ENCODE measurements around the gene NDUFA5. TPM values are rescaled to one million over a fixed set of nuclear protein-coding genes. Genes with fewer than 3 reads are reported as not detected.
"Not testable (repeated sequence)": the region's sequence is repeated elsewhere in the genome, so short reads cannot be mapped to it uniquely, and the experiment has no call there.

NDUFA5 gene
- total RNA-seq, 4 donors from 2014 or later, result 22.5 to 56.6 (median 33.5) TPM

DNA sequence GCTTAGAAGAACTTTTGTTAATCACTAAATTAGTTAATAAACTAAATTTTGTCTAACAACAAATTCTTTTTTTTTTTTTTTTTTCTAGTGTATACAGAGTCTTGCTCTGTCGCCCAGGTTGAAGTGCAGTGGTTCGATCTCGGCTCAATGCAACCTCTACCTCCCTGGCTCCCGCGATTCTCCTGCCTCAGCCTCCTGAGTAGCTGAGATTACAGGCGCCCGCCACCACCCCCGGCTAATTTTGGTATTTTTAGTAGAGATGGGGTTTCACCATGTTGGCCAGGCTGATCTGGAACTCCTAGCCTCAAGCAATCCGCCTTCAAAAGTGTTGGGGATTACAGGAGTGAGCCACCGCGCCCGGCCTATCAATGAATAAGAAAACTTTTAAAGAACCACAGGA lies 22.1 kb downstream of the NDUFA5 start:
- TF ChIP-seq, protein P1, sequence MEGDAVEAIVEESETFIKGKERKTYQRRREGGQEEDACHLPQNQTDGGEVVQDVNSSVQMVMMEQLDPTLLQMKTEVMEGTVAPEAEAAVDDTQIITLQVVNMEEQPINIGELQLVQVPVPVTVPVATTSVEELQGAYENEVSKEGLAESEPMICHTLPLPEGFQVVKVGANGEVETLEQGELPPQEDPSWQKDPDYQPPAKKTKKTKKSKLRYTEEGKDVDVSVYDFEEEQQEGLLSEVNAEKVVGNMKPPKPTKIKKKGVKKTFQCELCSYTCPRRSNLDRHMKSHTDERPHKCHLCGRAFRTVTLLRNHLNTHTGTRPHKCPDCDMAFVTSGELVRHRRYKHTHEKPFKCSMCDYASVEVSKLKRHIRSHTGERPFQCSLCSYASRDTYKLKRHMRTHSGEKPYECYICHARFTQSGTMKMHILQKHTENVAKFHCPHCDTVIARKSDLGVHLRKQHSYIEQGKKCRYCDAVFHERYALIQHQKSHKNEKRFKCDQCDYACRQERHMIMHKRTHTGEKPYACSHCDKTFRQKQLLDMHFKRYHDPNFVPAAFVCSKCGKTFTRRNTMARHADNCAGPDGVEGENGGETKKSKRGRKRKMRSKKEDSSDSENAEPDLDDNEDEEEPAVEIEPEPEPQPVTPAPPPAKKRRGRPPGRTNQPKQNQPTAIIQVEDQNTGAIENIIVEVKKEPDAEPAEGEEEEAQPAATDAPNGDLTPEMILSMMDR (IDR thresholded peaks at IDR 0.05), result no peak
- TF ChIP-seq POLR2A (IDR thresholded peaks at IDR 0.05), result no peak
- H3K4me3 ChIP-seq, result peak overlapping the region in 3 of 4 donors; percentile 30 to 70 (median 69)

DNA sequence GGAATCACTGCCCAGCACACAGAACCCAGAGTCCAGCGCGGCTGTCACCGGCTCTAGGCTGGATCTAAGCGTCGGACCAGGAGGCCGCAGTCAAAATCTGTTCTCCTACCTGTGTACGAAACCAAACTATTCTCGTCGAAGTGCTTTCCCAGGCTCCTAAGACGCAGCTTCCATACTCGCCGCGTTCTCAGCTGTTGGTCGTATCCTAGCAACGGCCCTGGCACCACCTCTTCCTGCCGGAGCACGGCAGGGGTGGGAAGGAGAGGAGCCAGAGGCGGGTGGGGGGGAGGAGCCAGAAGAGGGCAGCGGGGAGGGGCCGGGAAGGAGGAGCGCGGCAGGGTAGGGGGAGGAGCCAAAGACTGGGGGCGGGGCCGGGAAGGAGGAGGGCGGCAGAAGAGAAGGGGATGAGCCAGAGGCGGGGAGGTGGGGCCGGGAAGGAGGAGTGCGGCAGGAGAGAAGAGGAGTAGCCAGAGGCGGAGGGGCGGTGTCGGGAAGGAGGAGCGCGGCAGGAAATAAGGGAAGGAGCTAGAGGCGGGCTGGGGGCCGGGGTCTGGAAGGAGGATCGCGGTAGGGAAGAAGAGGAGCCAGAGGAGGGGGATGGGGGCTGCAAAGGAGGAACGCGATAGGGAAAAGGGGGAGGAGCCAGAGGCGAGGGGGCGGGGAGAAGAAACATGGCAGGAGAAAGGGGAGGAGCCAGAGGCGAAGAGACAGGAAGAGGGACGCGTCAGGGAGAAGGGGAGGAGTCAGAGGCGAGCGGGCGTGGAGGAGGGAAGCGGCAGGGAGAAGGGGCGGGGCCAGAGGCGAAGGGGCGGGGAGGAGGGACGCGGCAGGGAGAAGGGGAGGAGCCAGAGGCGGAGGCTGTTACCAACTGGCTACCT lies 23.0 kb downstream of the NDUFA5 start, which contains the start of gene IQUB:
IQUB (minus strand) TSS at position 213 of the 878 bp plus-strand sequence. CDS start 22,255 bp downstream, outside the sequence.
- Histone ChIP-seq H3K4me1 (peaks cover 0 to 24% (median 2%) of the 10 kb centered on the region in 4 donors), H3K4me3 (peak within 1 kb of the TSS; percentile 50 to 70 (median 60)), H3K27ac (peak within 1 kb of the TSS; percentile 86 to 95 (median 88)), H3K9me3 (no peaks in the 10 kb centered on the region), H3K36me3 (no peaks in the 10 kb centered on the region), H3K27me3 (no peaks in the 10 kb centered on the region)
- peak; percentile 97 to 99 for DNase-seq (ENCODE audit: low spot score in 2 of 2)
- TF ChIP-seq, protein P1 (IDR thresholded peaks at IDR 0.05), result no peak
- TF ChIP-seq POLR2A (IDR thresholded peaks at IDR 0.05) (peak in 1 of 2 donors; percentile 60), EP300 (IDR thresholded peaks at IDR 0.05) (no peak)
- WGBS, 2 donors, result 1% methylated on average over 36 to 54 of the region's 54 CpGs

More for the DNA sequence above, 22.1 kb downstream of the NDUFA5 start:
- H3K27ac ChIP-seq, result peak overlapping the region in 3 of 4 donors; percentile 86 to 95 (median 88)
- no peaks in the 10 kb centered on the region for H3K36me3 ChIP-seq
- no peak for DNase-seq (ENCODE audit: low spot score in 2 of 2)
- H3K27me3 ChIP-seq, result no peaks in the 10 kb centered on the region
- 90 to 93% methylated on average over 12 of the region's 12 CpGs for WGBS, 2 donors
- peaks cover 0 to 24% (median 2%) of the 10 kb centered on the region in 4 donors for H3K4me1 ChIP-seq
- no peaks in the 10 kb centered on the region for H3K9me3 ChIP-seq

DNA sequence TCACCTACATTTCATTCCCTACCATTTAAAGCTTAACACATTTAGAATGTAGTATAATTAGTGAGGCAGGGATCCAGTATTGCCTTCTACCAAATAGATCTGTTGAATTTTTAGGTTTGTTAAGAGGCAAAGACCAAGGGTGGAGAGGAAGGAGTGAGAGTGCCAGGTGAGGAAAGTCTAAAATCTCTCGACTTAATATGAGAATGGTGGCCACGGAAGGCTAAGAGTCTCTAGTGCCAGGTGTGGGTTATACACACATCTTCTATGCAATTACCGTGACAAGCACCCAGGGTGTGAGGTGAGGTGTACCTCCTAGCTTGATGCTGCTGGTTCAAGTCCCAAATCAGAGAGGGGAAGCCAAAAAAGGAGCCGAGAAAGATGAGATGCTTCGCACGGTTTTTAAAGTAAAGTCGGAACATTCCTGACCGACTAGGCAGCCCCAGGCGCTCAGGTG lies 23.7 kb downstream of the NDUFA5 start:
- H3K36me3 ChIP-seq, result no peaks in the 10 kb centered on the region
- DNase-seq (ENCODE audit: low spot score in 2 of 2), result peak in 1 of 2 donors; percentile 7
- peak overlapping the region; percentile 50 to 70 (median 60) for H3K4me3 ChIP-seq
- peaks cover 0 to 24% (median 2%) of the 10 kb centered on the region in 4 donors for H3K4me1 ChIP-seq
- no peaks in the 10 kb centered on the region for H3K27me3 ChIP-seq
- no peaks in the 10 kb centered on the region for H3K9me3 ChIP-seq
- TF ChIP-seq, protein P1 (IDR thresholded peaks at IDR 0.05), result no peak
- no peak for TF ChIP-seq EP300 (IDR thresholded peaks at IDR 0.05)
- TF ChIP-seq POLR2A (IDR thresholded peaks at IDR 0.05), result no peak
- 5 to 6% methylated on average over 7 to 9 of the region's 9 CpGs for WGBS, 2 donors
- peak overlapping the region in 3 of 4 donors; percentile 14 to 95 (median 88) for H3K27ac ChIP-seq

DNA sequence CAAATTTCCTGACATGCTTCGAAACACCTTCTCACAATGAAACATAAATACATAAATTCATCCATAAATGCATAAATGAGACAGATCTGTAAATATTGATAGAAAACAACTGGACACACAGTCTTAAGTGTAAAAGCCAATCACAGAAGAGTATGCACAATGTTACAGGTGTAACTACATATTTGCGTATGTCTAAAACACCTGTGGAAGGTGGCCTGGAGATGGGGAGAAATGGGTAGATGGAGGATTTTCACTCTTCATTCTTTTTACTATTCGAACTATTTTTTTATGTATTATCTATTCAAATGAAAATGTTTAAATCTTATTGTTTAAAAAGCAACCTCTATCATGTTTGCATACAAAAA lies 24.1 kb downstream of the NDUFA5 start:
- WGBS, 2 donors, result 88 to 92% methylated on average over 3 of the region's 3 CpGs
- DNase-seq (ENCODE audit: low spot score in 2 of 2), result no peak
- Histone ChIP-seq H3K4me1 (peaks cover 0 to 24% (median 2%) of the 10 kb centered on the region in 4 donors), H3K36me3 (no peaks in the 10 kb centered on the region), H3K27ac (no peak overlapping the region), H3K27me3 (no peaks in the 10 kb centered on the region), H3K4me3 (peak overlapping the region in 1 of 4 donors; percentile 69), H3K9me3 (no peaks in the 10 kb centered on the region)
- no peak for TF ChIP-seq EP300 (IDR thresholded peaks at IDR 0.05)
- no peak for TF ChIP-seq POLR2A (IDR thresholded peaks at IDR 0.05)
- TF ChIP-seq, protein P1 (IDR thresholded peaks at IDR 0.05), result no peak

DNA sequence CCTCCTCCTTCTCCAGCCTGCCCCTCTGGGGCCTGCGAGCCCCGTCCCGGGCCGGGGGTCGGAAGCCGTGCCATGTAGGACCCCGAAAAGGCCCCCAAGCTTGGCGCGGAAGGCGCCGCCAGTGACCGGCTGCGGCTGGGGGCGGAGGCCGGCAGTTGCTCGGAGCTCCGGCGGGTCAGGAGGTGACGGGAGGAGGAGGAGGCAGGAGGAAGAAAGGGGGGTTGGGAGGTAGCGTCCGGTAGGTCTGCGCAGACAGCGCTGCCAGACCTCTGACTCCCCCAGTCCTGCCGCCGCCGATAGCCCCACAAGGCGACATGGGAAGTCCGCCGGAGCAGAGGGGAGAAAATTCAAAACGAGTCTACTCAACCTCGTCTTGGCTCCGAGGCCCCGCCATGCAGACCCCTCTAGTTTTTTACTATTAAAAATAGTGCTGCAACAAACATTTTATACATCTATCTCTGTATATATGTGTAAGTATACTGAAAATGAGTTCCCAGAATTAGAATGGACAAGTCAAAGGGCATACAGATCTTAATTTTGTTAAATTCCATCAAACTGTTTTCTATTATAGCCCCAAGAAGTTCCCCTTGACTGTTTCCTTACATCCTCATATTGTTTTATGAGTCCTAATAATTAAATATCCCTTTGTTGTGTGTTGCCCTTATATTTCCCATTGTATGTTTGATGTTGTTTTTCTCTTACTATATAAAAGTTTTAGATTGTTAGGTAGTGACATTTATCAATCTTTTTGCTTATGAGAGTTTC lies 24.6 kb downstream of the NDUFA5 start:
- whole genome bisulfite sequencing, 2 donors, result 5 to 6% methylated on average over 18 to 32 of the region's 33 CpGs
- Histone ChIP-seq H3K4me3 (peak overlapping the region in 3 of 4 donors; percentile 21 to 50 (median 37)), H3K4me1 (peaks cover 0 to 24% (median 2%) of the 10 kb centered on the region in 4 donors)
- not testable (repeated sequence) for H3K9me3 ChIP-seq; H3K27me3 ChIP-seq; H3K36me3 ChIP-seq; H3K27ac ChIP-seq; DNase-seq (ENCODE audit: low spot score in 2 of 2)

DNA sequence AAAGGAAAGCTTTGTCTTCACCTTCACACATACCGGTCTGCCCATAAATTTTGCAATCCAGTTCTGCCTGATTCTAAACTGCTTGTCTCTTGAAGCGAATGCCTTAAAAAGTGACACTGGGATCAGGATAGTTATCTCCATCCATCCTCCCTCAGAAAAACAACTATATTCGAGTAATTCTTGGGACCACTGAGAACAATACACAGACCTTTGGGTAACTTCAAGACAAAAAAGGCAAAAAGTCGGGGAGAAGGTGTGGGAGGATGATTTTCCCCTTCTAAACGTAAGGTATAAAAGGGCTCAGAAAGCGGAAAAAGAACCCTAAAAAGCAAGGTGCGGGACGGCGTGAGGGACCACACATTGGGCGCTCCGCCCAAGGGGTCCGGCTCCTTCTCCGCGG lies 25.3 kb downstream of the NDUFA5 start:
- Histone ChIP-seq H3K4me3 (peak overlapping the region in 3 of 4 donors; percentile 21 to 50 (median 37)), H3K4me1 (peaks cover 0 to 24% (median 2%) of the 10 kb centered on the region in 4 donors)
- not testable (repeated sequence) for H3K36me3 ChIP-seq; H3K9me3 ChIP-seq; DNase-seq (ENCODE audit: low spot score in 2 of 2); H3K27me3 ChIP-seq; H3K27ac ChIP-seq
- WGBS, 2 donors, result 13 to 20% methylated on average over 6 of the region's 14 CpGs

DNA sequence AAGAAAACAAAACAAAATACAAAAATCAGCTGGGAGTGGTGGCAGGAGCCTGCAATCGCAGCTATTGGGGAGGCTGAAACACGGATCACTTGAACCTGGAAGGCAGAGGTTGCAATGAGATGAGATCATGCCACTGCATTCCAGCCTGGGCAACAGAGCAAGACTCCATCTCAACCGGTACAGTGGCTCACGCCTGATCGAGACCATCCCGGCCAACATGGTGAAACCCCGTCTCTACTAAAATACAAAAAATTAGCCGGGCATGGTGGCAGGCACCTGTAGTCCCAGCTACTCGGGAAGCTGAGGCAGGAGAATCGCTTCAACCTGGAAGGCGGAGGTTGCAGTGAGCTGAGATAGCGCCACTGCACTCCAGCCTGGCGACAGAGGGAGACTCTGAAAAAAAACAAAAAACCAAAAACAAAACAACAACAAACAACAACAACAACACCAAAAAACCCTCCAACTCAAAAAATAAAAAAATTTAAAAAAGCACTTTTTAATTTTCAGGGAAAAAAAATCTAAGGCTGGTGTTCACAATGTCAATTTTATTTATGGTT lies 27.5 kb downstream of the NDUFA5 start:
- DNase-seq (ENCODE audit: low spot score in 2 of 2); H3K4me3 ChIP-seq; H3K36me3 ChIP-seq; H3K27me3 ChIP-seq; H3K27ac ChIP-seq; H3K9me3 ChIP-seq: not testable (repeated sequence)
- H3K4me1 ChIP-seq, result peaks cover 0 to 19% (median 2%) of the 10 kb centered on the region in 4 donors
- WGBS, 2 donors, result 96 to 99% methylated on average over 12 to 13 of the region's 13 CpGs
